HEK293 (cell line): ENCODE measurements around the gene NXN.
A peak's percentile ranks its signal among the peaks of the same experiment; 100 is the strongest.

Source experiments
- CTCF ChIA-PET: fragments of 350-600 bp; formaldehyde crosslinking; extraction: SDS; loops from one replicate; lab custom pipeline; 2021; ENCODE audit warnings: antibody characterized with exemption; lab: Yijun Ruan, JAX
- POLR2A ChIA-PET: fragments of 300-600 bp; formaldehyde crosslinking; extraction: SDS; loops from one replicate; lab custom pipeline; 2020; ENCODE audit warnings: antibody characterized with exemption, inconsistent platforms; lab: Yijun Ruan, JAX
- H3K27ac ChIP-seq: fragments of 200-500 bp; sonication (Bioruptor generic); 2 replicates; pipeline ENCODE4 v1.5.1; 2014; ENCODE audit warnings: low read depth, low read length, control low read depth, inconsistent platforms; ENCODE audit errors: extremely low read depth
- H3K36me3 ChIP-seq, 2 experiments: fragments of 200-500 bp in 1 of 2; sonication (Bioruptor generic) in 1 of 2; 1 replicate in 1 of 2; 2 replicates in 1 of 2; pipeline ENCODE4 v1.5.1; 2014 to 2017; ENCODE audit warnings: inconsistent platforms in 2 of 2, low read length in 2 of 2; ENCODE audit not compliant: control insufficient read depth in 2 of 2, insufficient read depth in 1 of 2
- H3K4me1 ChIP-seq: fragments of 200-500 bp; sonication (Bioruptor generic); 2 replicates; pipeline ENCODE4 v1.5.1; 2014; ENCODE audit warnings: mild to moderate bottlenecking, low read length, inconsistent platforms; ENCODE audit not compliant: control insufficient read depth, insufficient read depth
- H3K4me3 ChIP-seq: 2 replicates; pipeline ENCODE4 v1.5.1; 2011; ENCODE audit warnings: low read depth, mild to moderate bottlenecking, control low read depth, low read length, moderate library complexity
- H3K9me3 ChIP-seq: fragments of 200-500 bp; sonication (Bioruptor generic); 2 replicates; pipeline ENCODE4 v1.5.1; 2014; ENCODE audit warnings: low read depth, low read length, inconsistent platforms; ENCODE audit not compliant: control insufficient read depth, insufficient read depth
- BCL11B ChIP-seq: fragments of 450-650 bp; formaldehyde crosslinking; IDR thresholded peaks from 2 replicates; pipeline ENCODE4 v1.5.1; 2016; ENCODE audit warnings: low read depth, missing biosample characterization, missing genetic modification characterization
- EGR2 ChIP-seq: fragments of 450-650 bp; formaldehyde crosslinking; IDR thresholded peaks from 2 replicates; pipeline ENCODE4 v1.5.1; 2016; ENCODE audit warnings: low read depth, missing biosample characterization, missing genetic modification characterization
- KLF1 ChIP-seq: fragments of 450-650 bp; formaldehyde crosslinking; IDR thresholded peaks from 2 replicates; pipeline ENCODE4 v1.5.1; 2016; ENCODE audit warnings: missing biosample characterization, missing genetic modification characterization
- KLF17 ChIP-seq: fragments of 450-650 bp; formaldehyde crosslinking; IDR thresholded peaks from 2 replicates; pipeline ENCODE4 v1.5.1; 2016; ENCODE audit warnings: missing biosample characterization, missing genetic modification characterization
- KLF9 ChIP-seq: fragments of 450-650 bp; formaldehyde crosslinking; IDR thresholded peaks from 2 replicates; pipeline ENCODE4 v1.5.1; 2016; ENCODE audit warnings: missing biosample characterization, missing genetic modification characterization, low read depth
- SALL2 ChIP-seq: fragments of 450-650 bp; formaldehyde crosslinking; IDR thresholded peaks from 2 replicates; pipeline ENCODE4 v1.5.0; 2017; ENCODE audit warnings: missing biosample characterization, mild to moderate bottlenecking, missing genetic modification characterization, borderline replicate concordance
- ZBTB21 ChIP-seq: fragments of 450-650 bp; formaldehyde crosslinking; IDR thresholded peaks from 2 replicates; pipeline ENCODE4 v1.5.1; 2017; ENCODE audit warnings: missing biosample characterization, missing genetic modification characterization
- ZBTB48 ChIP-seq: fragments of 450-650 bp; formaldehyde crosslinking; IDR thresholded peaks from 2 replicates; pipeline ENCODE4 v1.5.1; 2016; ENCODE audit warnings: missing biosample characterization, missing genetic modification characterization
- ZBTB7A ChIP-seq: fragments of 450-650 bp; formaldehyde crosslinking; IDR thresholded peaks from 2 replicates; pipeline ENCODE4 v1.5.1; 2016; ENCODE audit warnings: low read depth, missing biosample characterization, missing genetic modification characterization
- ZFHX2 ChIP-seq: fragments of 450-650 bp; formaldehyde crosslinking; conservative IDR thresholded peaks from 2 replicates; pipeline ENCODE4 v1.5.1; 2016; ENCODE audit warnings: missing biosample characterization, missing genetic modification characterization
- ZNF112 ChIP-seq: fragments of 450-650 bp; formaldehyde crosslinking; IDR thresholded peaks from 2 replicates; pipeline ENCODE4 v1.5.0; 2017; ENCODE audit warnings: missing biosample characterization, missing genetic modification characterization
- ZNF133 ChIP-seq: fragments of 450-650 bp; formaldehyde crosslinking; IDR thresholded peaks from 2 replicates; pipeline ENCODE4 v1.5.1; 2016; ENCODE audit warnings: missing biosample characterization, missing genetic modification characterization
- ZNF148 ChIP-seq: fragments of 450-650 bp; formaldehyde crosslinking; IDR thresholded peaks from 2 replicates; pipeline ENCODE4 v1.5.0; 2017; ENCODE audit warnings: missing biosample characterization, missing genetic modification characterization, borderline replicate concordance
- ZNF16 ChIP-seq: fragments of 450-650 bp; formaldehyde crosslinking; IDR thresholded peaks from 2 replicates; pipeline ENCODE4 v1.5.1; 2016; ENCODE audit warnings: low read depth, missing biosample characterization, missing genetic modification characterization
- ZNF18 ChIP-seq: fragments of 450-650 bp; formaldehyde crosslinking; IDR thresholded peaks from 2 replicates; pipeline ENCODE4 v1.5.1; 2016; ENCODE audit warnings: missing biosample characterization, missing genetic modification characterization
- ZNF184 ChIP-seq: fragments of 450-650 bp; IDR thresholded peaks from 2 replicates; pipeline ENCODE4 v1.5.1; 2018; ENCODE audit warnings: missing biosample characterization, mild to moderate bottlenecking, missing genetic modification characterization
- ZNF2 ChIP-seq: fragments of 450-650 bp; formaldehyde crosslinking; IDR thresholded peaks from 2 replicates; pipeline ENCODE4 v1.5.1; 2016; ENCODE audit warnings: missing biosample characterization, missing genetic modification characterization
- ZNF248 ChIP-seq: fragments of 450-650 bp; formaldehyde crosslinking; IDR thresholded peaks from 2 replicates; pipeline ENCODE4 v1.5.1; 2017; ENCODE audit warnings: missing biosample characterization, missing genetic modification characterization
- ZNF266 ChIP-seq: fragments of 450-650 bp; formaldehyde crosslinking; IDR thresholded peaks from 2 replicates; pipeline ENCODE4 v1.5.1; 2016; ENCODE audit warnings: missing biosample characterization, missing genetic modification characterization, low read depth
- ZNF311 ChIP-seq: fragments of 450-650 bp; formaldehyde crosslinking; IDR thresholded peaks from 2 replicates; pipeline ENCODE4 v1.5.1; 2017; ENCODE audit warnings: missing biosample characterization, missing genetic modification characterization, borderline replicate concordance
- ZNF354C ChIP-seq: fragments of 450-650 bp; formaldehyde crosslinking; IDR thresholded peaks from 2 replicates; pipeline ENCODE4 v1.5.1; 2016; ENCODE audit warnings: missing biosample characterization, missing genetic modification characterization, low read depth, borderline replicate concordance
- ZNF473 ChIP-seq: fragments of 450-650 bp; formaldehyde crosslinking; IDR thresholded peaks from 2 replicates; pipeline ENCODE4 v1.5.1; 2017; ENCODE audit warnings: missing biosample characterization, missing genetic modification characterization
- ZNF521 ChIP-seq: fragments of 450-650 bp; formaldehyde crosslinking; IDR thresholded peaks from 2 replicates; pipeline ENCODE4 v1.5.1; 2017; ENCODE audit warnings: missing biosample characterization, mild to moderate bottlenecking, missing genetic modification characterization
- ZNF571 ChIP-seq: fragments of 450-650 bp; formaldehyde crosslinking; IDR thresholded peaks from 2 replicates; pipeline ENCODE4 v1.5.0; 2017; ENCODE audit warnings: missing biosample characterization, missing genetic modification characterization
- ZNF621 ChIP-seq: fragments of 450-650 bp; formaldehyde crosslinking; IDR thresholded peaks from 2 replicates; pipeline ENCODE4 v1.5.1; 2017; ENCODE audit warnings: missing biosample characterization, missing genetic modification characterization
- ZNF704 ChIP-seq: fragments of 450-650 bp; formaldehyde crosslinking; IDR thresholded peaks from 2 replicates; pipeline ENCODE4 v1.5.1; 2016; ENCODE audit warnings: missing biosample characterization, missing genetic modification characterization
- ZNF785 ChIP-seq: fragments of 450-650 bp; formaldehyde crosslinking; IDR thresholded peaks from 2 replicates; pipeline ENCODE4 v1.5.1; 2016; ENCODE audit warnings: missing biosample characterization, missing genetic modification characterization
- ZNF791 ChIP-seq: fragments of 450-650 bp; formaldehyde crosslinking; IDR thresholded peaks from 2 replicates; pipeline ENCODE4 v1.5.1; 2016; ENCODE audit warnings: missing biosample characterization, missing genetic modification characterization
- TF ChIP-seq, protein P1 (sequence below): fragments of 450-650 bp; formaldehyde crosslinking; IDR thresholded peaks from 2 replicates; pipeline ENCODE4 v1.5.1; 2017; ENCODE audit warnings: missing biosample characterization, missing genetic modification characterization
- TF ChIP-seq, protein P2 (sequence below): fragments of 450-650 bp; formaldehyde crosslinking; IDR thresholded peaks from 2 replicates; pipeline ENCODE4 v1.5.1; 2016; ENCODE audit warnings: missing biosample characterization, missing genetic modification characterization

NXN gene

DNA sequence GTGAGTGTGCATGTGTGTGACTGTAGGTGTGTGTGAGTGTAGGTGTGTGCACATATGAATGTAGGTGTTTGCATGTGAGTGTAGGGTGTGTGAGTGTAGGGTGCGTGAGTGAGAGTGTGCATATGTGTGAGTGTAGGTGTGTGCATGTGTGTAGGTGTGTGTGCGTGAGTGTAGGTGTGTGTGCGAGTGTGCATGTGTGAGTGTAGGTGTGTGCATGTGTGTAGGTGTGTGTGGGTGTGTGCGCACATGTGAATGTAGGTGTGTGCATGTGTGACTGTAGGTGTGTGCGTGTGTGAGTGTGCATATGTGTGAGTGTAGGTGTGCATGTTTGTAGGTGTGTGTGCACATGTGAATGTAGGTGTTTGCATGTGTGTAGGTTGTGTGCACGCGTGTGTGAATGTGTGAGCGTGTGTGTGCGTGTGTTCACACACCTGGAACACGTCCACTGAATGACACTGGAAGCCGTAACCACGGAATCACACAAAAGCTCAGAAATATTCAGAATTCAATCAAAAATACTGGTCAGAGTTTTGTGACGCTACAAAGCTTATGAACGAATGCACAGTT lies 166.9 kb downstream of the NXN start:
- no peak overlapping the region for H3K27ac ChIP-seq
- TF ChIP-seq ZNF785 (tag by site-specific recombination) (0 out of 2 replicates have a peak, but pooled peaks have one; percentile 53), ZNF112 (peak; percentile 68; the same call in 1 of the 2 replicates), ZNF473 (peak; percentile 84; the same call in 1 of the 2 replicates), ZNF791 (tag by site-specific recombination) (no peak), ZNF248 (tag by site-specific recombination) (peak; percentile 60; the same call in 1 of the 2 replicates), ZBTB7A (tag by site-specific recombination) (no peak), ZNF571 (tag by site-specific recombination) (peak; percentile 85), ZNF148 (tag by site-specific recombination) (peak; percentile 62; the same call in 1 of the 2 replicates), ZBTB48 (tag by site-specific recombination) (peak; percentile 25; the same call in 1 of the 2 replicates), ZNF16 (tag by site-specific recombination) (no peak), ZNF18 (tag by site-specific recombination) (peak; percentile 96), ZNF704 (tag by site-specific recombination) (no peak), SALL2 (tag by site-specific recombination) (0 out of 2 replicates have a peak, but pooled peaks have one; percentile 78), ZNF2 (no peak), ZNF266 (no peak), ZNF133 (tag by site-specific recombination) (no peak), ZNF521 (tag by site-specific recombination) (peak; percentile 87; the same call in 1 of the 2 replicates), KLF17 (tag by site-specific recombination) (no peak), KLF1 (tag by site-specific recombination) (no peak), ZNF354C (tag by site-specific recombination) (no peak), EGR2 (tag by site-specific recombination) (peak; percentile 100), ZNF184 (no peak), ZFHX2 (peak; percentile 100), KLF9 (tag by site-specific recombination) (0 out of 2 replicates have a peak, but pooled peaks have one; percentile 24), ZBTB21 (tag by site-specific recombination) (no peak), BCL11B (tag by site-specific recombination) (no peak), ZNF311 (tag by site-specific recombination) (0 out of 2 replicates have a peak, but pooled peaks have one; percentile 48), ZNF621 (peak; percentile 64; the same call in 1 of the 2 replicates)
- TF ChIP-seq, protein P1, sequence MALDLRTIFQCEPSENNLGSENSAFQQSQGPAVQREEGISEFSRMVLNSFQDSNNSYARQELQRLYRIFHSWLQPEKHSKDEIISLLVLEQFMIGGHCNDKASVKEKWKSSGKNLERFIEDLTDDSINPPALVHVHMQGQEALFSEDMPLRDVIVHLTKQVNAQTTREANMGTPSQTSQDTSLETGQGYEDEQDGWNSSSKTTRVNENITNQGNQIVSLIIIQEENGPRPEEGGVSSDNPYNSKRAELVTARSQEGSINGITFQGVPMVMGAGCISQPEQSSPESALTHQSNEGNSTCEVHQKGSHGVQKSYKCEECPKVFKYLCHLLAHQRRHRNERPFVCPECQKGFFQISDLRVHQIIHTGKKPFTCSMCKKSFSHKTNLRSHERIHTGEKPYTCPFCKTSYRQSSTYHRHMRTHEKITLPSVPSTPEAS = peak; percentile 95
- TF ChIP-seq, protein P2, sequence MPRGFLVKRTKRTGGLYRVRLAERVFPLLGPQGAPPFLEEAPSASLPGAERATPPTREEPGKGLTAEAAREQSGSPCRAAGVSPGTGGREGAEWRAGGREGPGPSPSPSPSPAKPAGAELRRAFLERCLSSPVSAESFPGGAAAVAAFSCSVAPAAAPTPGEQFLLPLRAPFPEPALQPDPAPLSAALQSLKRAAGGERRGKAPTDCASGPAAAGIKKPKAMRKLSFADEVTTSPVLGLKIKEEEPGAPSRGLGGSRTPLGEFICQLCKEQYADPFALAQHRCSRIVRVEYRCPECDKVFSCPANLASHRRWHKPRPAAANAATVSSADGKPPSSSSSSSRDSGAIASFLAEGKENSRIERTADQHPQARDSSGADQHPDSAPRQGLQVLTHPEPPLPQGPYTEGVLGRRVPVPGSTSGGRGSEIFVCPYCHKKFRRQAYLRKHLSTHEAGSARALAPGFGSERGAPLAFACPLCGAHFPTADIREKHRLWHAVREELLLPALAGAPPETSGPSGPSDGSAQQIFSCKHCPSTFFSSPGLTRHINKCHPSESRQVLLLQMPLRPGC (tag by site-specific recombination) = no peak

More for the DNA sequence above, 166.9 kb downstream of the NXN start:
- peaks cover 4 to 41% of the 10 kb centered on the region in 2 experiments; a peak in 2 of 3 replicates for H3K36me3 ChIP-seq
- no peaks in the 10 kb centered on the region for H3K4me1 ChIP-seq
- no peak overlapping the region for H3K4me3 ChIP-seq
- CTCF ChIA-PET = interaction anchor here (0.6 kb wide), 1 partner anchor 44 kb away, joined by 3 read pairs; no protein-coding TSS in a partner anchor
- H3K9me3 ChIP-seq = no peaks in the 10 kb centered on the region
- POLR2A ChIA-PET = no interaction called here
